Mucosa of descending colon (tissue), 3 donors: ENCODE measurements around the gene LRCH3. TPM values are rescaled to one million over a fixed set of nuclear protein-coding genes. Genes with fewer than 3 reads are reported as not detected.

Source experiments
- ATAC-seq: fragments of 200-7000 bp; cut with Tn5 transposase; one replicate; pipeline ENCODE4 v1.9.1; 2020; ENCODE audit warnings: mild to moderate bottlenecking, moderate library complexity
- DNase-seq, 3 donors: peaks; one replicate each; pipeline ENCODE4 v3.0.0-alpha.2; 2020
- H3K36me3 ChIP-seq: fragments of 200-600 bp; one replicate; pipeline ENCODE4 v1.8.0; 2021; ENCODE audit warnings: low read depth, mild to moderate bottlenecking
- H3K4me1 ChIP-seq: fragments of 200-600 bp; one replicate; pipeline ENCODE4 v1.8.0; 2021; ENCODE audit warnings: low read depth, mild to moderate bottlenecking
- H3K4me3 ChIP-seq: fragments of 200-600 bp; one replicate; pipeline ENCODE4 v1.8.0; 2021; ENCODE audit warnings: mild to moderate bottlenecking
- H3K9me3 ChIP-seq: fragments of 200-600 bp; one replicate; pipeline ENCODE4 v1.8.0; 2021; ENCODE audit warnings: mild to moderate bottlenecking
- intact Hi-C, 2 donors: fragments of 100-400 bp; cut with DNase I in 1 of 2; cut with micrococcal nuclease in 1 of 2; formaldehyde crosslinking; loops; one replicate each; pipeline versions ENCODE4 v1.11.0 to v1.11.1; 2022; cut with DNase I, micrococcal nuclease
- total RNA-seq, 3 donors: library from RNA; stranded (reverse); fragmentation: NEBNext Ultra II Directional in 2 of 3; extraction: Animal tissue kit (Norgen Biotek cat#: 25700) in 2 of 3; gene quantifications; one replicate each; pipeline versions ENCODE4 v1.2.1 to v1.2.4, GENCODE V29; 2021 to 2023
- TF ChIP-seq, protein P1 (sequence below): fragments of 200-600 bp; IDR thresholded peaks from one replicate; pipeline ENCODE4 v1.8.0; 2022; ENCODE audit warnings: antibody characterized with exemption, mild to moderate bottlenecking
- donor health status: DM: no; HTN: no; CAD: no; lungs with moderate emphysema.
- donor health status: DM: no; HTN: no; CAD: no.
- donor health status: DM: no; HTN: yes; CAD: no.

LRCH3 gene
- total RNA-seq, 3 donors from 2014 or later: 33.3 to 57.6 (median 46.0) TPM

- H3K4me3 ChIP-seq: no peak overlapping the region
- no peaks in the 10 kb centered on the region for H3K4me1 ChIP-seq
- intact Hi-C loops: no loop called here
- no peak for ATAC-seq
- H3K36me3 ChIP-seq: no peaks in the 10 kb centered on the region
- H3K9me3 ChIP-seq: no peaks in the 10 kb centered on the region
- DNase-seq: no peak
- TF ChIP-seq, protein P1, sequence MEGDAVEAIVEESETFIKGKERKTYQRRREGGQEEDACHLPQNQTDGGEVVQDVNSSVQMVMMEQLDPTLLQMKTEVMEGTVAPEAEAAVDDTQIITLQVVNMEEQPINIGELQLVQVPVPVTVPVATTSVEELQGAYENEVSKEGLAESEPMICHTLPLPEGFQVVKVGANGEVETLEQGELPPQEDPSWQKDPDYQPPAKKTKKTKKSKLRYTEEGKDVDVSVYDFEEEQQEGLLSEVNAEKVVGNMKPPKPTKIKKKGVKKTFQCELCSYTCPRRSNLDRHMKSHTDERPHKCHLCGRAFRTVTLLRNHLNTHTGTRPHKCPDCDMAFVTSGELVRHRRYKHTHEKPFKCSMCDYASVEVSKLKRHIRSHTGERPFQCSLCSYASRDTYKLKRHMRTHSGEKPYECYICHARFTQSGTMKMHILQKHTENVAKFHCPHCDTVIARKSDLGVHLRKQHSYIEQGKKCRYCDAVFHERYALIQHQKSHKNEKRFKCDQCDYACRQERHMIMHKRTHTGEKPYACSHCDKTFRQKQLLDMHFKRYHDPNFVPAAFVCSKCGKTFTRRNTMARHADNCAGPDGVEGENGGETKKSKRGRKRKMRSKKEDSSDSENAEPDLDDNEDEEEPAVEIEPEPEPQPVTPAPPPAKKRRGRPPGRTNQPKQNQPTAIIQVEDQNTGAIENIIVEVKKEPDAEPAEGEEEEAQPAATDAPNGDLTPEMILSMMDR: no peak
Measured at GRCh38 chr3:197888511-197888910, 97.5 kb downstream of the LRCH3 start.

GRCh38 chr3:197889204-197889930 is 98.3 kb downstream of the LRCH3 start:
- TF ChIP-seq, protein P1: no peak

DNA sequence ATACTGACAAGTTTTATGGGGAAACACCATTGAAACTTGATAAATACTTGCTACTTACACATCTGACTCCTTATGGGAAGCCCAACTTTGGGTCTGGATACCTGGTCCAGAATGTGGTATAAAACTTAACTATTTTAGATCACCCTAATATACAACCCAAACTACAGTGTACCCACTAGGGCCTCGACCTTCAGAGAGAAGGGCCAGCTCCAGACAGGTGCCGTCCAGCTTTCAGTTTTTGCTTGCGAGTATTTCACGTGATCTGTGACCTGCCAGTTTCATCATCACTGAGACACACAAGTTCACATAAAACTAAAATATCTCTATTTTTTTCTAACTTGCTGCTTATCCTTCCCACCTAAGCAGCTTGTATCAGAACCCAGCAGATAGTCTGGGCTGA is 99.6 kb downstream of the LRCH3 start:
- no peaks in the 10 kb centered on the region for H3K36me3 ChIP-seq
- DNase-seq (no peak), ATAC-seq (no peak)
- no peaks in the 10 kb centered on the region for H3K9me3 ChIP-seq
- intact Hi-C loops: no loop called here
- H3K4me3 ChIP-seq: no peak overlapping the region
- no peaks in the 10 kb centered on the region for H3K4me1 ChIP-seq
- TF ChIP-seq, protein P1: no peak

More at GRCh38 chr3:197889204-197889930, 98.3 kb downstream of the LRCH3 start:
- H3K4me1 ChIP-seq: no peaks in the 10 kb centered on the region
- DNase-seq (no peak), ATAC-seq (no peak)
- intact Hi-C loops: no loop called here
- no peaks in the 10 kb centered on the region for H3K9me3 ChIP-seq
- no peaks in the 10 kb centered on the region for H3K36me3 ChIP-seq
- no peak overlapping the region for H3K4me3 ChIP-seq

- no peak overlapping the region for H3K4me3 ChIP-seq
- H3K36me3 ChIP-seq: no peaks in the 10 kb centered on the region
- intact Hi-C loops: no loop called here
- DNase-seq: no peak
- no peak for ATAC-seq
- no peaks in the 10 kb centered on the region for H3K4me1 ChIP-seq
- TF ChIP-seq, protein P1: no peak
- H3K9me3 ChIP-seq: no peaks in the 10 kb centered on the region
Measured at GRCh38 chr3:197892162-197892561, 101.1 kb downstream of the LRCH3 start.

GRCh38 chr3:197896421-197896820 is 105.4 kb downstream of the LRCH3 start:
- ATAC-seq (no peak), DNase-seq (no peak)
- Histone ChIP-seq H3K4me1 (no peaks in the 10 kb centered on the region), H3K9me3 (no peaks in the 10 kb centered on the region), H3K36me3 (no peaks in the 10 kb centered on the region), H3K4me3 (no peak overlapping the region)
- TF ChIP-seq, protein P1: no peak
- intact Hi-C loops: no loop called here
